ENCODE measurements around the gene SLC9A6.

Gene SLC9A6
- total RNA-seq, result 34.3 to 51.4 (median 46.5) reads per million in 4 donors

DNA sequence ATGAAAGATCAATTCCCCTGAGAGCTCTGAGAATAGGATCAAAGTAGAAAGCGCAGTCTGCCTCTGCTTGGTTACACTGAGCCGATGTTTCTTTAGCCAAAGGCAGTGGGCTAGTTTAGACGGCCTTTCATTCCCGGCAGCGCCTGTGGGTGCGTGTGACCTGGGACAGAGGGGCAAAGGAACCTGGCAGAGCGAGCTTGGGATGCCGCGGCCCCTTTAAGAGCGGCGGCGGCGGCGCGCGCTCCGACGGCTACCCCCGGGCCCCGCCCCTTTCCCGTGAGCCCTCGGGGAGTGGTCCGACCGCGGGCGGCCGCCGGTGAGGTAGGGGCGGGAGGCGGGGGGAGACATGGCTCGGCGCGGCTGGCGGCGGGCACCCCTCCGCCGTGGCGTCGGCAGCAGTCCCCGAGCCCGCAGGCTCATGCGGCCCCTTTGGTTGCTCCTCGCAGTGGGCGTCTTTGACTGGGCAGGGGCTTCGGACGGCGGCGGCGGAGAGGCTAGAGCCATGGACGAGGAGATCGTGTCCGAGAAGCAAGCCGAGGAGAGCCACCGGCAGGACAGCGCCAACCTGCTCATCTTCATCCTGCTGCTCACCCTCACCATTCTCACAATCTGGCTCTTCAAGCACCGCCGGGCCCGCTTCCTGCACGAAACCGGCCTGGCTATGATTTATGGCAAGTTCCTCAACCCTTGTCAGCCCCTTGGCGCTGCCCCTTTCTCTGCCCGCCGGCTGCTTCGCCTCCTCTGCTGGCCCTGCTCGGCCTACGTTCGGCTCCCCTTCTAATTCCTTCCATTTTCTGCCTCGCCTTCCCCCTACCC lies at the start of gene SLC9A6:
TSS of gene SLC9A6 (plus strand) at position 279 of the 816 bp plus-strand sequence. CDS start at position 503, 224 bp downstream.
- peak; percentile 42 to 75 (median 54) for DNase-seq

DNA sequence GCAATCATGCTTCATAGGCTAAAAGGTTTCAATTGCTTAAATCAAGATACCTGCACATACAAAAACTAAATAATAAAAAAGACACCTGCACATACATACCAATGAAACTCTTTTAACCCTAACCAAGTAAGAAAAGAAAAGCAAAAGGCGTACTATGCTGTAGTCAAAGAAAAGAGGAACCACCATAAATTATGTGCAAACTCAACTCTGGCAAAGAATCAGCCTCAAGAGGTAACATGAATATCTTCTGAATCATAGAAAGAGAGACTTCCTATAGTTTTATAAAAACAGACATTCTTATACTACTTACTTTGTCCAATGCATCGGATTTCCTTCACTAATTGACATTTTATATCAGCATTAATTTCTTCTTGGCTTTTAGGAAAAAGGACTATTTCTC lies 40.7 kb upstream of the SLC9A6 start:
- no peak for DNase-seq

DNA sequence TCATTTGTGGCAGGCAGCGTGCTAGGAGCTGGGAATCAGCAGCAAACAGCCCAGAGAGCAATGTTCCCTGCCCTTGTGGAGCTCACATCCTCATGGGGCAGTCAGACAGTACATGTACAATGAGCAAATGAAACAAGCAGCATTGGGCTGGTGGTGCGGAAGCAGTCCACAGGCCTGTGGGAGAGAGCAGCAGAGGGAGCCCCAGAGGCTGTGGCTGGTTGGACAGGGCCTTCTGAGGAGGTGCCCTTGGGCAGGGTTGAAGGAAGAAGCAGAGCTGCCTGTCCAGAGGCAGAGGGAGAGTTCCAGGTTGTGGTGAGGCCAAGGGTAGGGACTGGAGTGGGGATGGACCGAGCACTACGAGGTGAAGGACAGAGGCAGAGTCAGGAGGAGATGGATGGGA lies 33.9 kb upstream of the SLC9A6 start:
- no peak for DNase-seq

DNA sequence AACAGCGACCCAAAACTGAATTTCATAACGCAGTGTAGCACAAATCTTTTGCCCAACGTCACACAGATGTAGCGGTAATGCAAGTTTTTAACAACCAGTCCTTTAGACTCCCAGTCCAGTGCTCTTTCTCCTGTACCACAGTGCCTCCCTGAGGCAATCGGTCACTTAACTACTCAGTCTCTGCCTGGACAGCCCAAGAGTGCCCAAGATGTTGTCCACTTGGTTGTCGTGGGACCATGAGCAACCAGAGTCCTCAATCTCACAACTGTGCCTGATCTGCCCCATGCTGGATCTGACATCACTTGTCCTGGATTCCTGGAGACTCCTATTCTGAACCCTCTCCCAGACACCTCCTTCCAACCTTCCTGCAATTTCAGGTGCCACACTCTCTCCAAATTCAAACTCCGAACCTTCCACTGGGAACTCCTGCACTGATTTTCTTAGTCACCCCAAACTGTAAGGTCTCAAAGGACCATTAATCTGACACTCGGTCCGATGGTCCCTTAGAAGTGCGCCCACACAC lies 12.1 kb upstream of the SLC9A6 start:
- DNase-seq, result peak in 1 of 5 donors; percentile 20

DNA sequence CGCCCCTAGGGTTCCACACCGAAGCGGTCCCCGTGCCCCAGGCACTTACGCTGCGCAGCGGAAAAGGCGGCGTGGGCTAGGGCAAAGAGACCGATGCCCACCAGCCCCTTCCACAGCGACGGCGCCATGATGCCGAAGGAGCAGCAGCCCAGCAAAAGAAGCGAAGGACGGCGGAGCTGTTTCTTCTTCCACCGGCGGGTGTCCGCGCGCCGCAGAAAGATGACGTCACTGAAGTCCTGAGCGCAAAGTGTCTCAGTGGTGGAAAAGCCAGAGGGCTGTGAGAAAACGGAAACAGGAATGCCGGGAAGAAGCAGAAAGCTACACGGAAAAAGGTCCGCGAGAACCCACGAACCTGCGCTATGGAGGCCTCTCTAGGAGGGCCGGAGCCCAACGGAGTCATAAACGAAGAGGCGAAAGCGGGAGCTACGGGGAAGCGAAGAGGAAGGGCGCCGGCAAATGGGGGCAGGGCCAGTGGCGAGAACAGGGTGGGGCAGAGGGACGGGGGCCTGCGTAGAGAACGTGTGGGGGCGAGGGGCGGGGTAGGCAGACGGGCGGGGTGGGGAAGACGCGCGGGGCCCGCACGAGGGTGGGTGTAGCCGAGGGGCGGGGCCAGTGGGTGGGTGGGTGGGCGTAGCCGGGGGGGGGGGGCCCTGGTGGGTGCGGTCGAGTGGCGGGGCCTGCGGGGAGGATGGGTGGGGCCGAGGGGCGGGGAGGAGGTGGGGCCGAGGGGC lies 11.5 kb upstream of the SLC9A6 start, which contains the start of gene MMGT1:
TSS of gene MMGT1 (minus strand) at position 441 of the 731 bp plus-strand sequence. CDS start at position 128, 313 bp downstream.
- DNase-seq, result peak; percentile 67 to 88 (median 78)

DNA sequence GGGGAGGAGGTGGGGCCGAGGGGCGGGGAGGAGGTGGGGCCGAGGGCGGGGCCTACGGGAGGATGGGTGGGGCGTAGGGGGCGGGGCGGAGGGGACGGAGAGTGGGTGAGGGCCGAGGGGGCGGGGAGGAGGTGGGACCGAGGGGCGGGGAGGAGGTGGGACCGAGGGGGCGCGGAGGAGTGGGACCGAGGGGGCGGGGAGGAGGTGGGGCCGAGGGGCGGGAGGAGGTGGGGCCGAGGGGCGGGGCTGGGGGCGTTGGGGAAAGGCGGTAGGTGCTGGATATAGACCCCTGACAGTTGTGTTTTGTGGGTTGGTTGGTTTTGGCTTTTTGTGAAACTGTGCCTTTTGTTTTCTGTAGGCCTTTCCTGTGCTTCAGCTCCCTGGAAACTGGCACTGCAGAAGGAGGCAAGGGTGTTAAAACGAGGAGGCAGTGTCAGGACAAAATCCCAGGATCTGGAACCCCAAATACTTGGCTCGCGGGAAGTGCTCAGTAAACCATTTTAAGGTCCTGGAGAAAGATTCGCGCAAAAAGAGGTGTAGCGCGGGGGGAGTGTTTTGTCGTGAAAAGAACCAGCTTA lies 10.9 kb upstream of the SLC9A6 start:
- DNase-seq, result peak; percentile 55 to 70 (median 61)

DNA sequence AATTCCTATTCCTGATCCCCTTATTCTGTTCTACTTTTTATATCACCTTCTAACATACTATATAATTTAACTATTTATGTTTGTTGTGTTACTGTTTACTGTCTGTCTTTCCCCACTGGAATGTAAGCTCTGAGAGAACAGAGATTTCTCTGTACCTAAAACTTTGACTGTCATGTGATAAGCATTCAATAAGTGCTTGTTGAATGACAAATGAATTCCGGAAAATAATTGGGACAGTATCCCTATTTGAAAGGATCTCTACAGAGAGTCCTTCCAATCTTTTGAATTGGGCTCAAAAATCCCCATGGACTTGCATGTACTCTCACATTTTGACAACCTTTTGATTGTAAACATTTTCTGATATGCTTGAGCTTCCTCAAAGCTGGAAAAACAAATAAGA lies 9.8 kb upstream of the SLC9A6 start:
- DNase-seq, result no peak

DNA sequence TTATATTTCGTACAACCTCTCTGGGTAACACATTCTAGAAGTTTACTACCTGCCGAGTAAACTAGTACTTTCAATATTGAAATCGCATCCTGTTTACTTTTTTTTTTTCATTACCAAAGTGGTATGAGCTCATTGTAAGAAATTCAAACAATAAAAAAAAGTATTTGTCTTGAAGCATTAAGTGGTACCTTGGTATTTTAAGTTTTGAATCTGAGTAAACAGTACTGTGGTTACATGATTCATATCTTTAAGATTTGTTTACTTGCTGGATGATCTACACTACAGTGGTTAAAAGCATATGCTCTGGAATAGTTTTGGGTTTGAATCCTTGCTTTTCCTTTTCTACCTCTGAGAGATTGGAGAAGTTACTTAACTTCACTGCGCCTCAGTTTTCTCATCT lies 7.6 kb upstream of the SLC9A6 start:
- no peak for DNase-seq

DNA sequence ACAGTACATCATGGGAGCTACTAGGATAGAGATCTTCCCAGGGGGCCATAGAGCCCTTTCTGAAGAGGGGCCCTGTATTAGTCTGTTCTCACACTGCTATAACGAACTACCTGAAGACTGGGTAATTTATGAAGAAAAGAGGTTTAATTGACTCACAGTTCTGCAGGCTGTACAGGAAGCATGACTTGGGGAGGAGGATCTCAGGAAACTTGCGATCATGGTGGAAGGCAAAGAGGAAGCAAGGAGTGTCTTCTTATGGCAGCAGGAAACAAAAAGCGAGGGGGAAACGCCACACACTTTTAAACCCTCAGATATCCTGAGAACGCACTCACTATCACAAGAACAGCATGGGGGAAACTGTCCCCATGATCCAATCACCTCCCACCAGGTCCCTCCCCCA lies 4.2 kb upstream of the SLC9A6 start:
- DNase-seq, result no peak

DNA sequence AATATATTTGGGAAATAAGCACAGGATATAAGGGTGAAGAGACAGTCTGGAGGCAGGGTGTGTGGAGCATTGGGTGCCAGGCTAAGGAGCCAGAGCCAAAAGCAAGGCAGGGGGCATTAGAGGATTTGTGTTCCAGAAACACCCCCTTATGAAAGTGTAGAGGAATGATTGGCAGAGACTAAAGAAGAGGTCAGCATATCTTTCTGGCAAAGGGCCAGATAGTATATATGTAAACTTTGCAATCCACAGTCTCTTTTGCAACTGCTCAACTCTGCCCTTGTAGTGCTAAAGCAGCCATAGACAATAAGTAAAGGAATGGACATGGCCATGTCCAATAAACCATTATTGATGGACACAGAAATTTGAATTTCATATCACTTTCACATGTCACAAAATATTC lies 3.6 kb upstream of the SLC9A6 start:
- DNase-seq, result no peak

DNA sequence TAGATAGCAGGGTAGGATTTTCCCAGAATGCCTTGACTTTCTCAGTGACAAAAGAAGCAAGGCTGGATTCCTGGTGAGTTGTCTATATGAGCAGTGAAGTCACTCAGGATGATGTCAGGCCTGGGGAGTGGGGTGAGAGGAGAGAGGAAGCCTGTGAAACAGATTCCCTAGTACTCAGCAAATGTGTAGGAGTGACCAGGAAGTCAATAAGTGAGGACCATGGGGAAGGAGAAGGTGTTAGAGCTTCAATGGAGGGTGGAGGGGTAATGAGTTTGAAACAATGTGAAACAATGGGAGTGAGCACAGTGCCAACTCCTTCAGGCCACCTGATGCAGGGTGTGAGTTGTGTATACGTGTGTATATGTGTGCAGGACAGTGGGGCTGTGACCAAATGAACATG lies 2.4 kb upstream of the SLC9A6 start:
- DNase-seq, result no peak

DNA sequence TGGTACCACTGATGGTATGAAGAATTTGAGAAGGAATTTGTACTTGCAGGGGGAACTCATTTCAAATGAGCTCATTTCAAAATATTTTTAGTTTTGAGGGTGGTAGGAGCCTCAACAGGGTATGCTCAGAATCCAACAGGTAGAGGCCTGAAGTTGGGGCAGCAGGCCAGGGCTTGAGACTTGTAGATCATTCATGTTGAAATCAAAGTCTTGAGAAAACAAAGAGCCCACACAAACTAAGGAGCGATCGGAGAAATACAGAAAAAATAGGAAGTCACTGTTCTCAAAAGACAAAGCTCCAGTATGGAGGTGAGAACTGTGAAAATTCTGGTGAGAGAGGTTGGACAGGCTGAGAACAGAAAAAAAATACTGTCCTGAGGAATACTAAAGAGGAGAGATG lies 979 bp upstream of the SLC9A6 start:
- no peak for DNase-seq

DNA sequence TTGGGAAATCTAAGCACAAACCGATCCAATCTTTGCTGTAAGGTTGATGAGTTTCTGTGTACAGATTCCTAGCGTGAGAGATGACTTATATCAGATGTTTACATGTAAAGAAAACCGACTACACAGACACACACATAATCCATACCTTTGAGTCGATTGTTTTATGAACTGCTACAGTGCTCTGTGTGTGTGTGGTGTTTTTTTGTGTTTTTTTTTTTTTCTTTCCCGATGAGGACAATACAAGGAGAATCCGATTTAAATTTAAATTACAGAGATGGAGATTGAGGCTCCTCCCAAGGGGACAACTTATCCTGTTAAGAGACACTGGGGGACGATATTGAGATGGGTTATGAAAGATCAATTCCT lies 461 bp upstream of the SLC9A6 start:
- no peak for DNase-seq

DNA sequence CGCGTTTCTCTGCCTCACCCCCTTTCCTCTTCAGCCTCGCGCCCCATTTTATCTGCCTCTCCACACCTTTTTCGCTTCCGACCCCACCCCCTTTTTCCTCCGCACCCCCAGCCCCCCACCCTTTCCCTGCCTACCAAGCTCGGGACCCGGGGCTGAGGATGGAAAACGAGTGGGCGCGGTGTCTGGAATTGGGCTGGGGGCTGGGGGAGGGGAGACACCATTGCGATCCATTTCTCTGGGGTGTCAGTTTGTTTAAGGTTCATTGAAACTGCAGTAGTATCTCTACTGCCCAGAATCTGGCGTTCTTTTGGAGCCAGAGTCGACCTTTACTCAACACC lies 707 bp downstream of the SLC9A6 start:
- no peak for DNase-seq

DNA sequence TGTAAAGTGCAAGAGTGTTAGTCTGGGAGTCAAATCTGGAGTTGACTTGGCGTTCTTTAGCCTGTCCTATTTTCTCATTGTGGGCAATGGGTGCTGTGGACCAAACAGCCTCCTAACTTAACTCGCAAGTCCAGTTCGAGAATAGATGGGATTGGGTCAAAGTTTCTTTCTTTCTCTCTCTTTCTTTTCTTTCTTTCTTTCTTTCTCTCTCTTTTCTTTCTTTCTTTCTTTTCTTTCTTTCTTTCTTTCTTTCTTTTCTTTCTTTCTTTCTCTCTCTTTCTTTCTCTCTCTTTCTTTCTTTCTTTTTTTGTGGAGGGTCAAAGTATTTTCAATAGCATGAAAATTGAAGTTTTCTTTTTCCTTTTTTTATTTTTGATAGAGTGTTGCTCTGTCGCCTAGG lies 3.0 kb downstream of the SLC9A6 start:
- DNase-seq, result no peak

DNA sequence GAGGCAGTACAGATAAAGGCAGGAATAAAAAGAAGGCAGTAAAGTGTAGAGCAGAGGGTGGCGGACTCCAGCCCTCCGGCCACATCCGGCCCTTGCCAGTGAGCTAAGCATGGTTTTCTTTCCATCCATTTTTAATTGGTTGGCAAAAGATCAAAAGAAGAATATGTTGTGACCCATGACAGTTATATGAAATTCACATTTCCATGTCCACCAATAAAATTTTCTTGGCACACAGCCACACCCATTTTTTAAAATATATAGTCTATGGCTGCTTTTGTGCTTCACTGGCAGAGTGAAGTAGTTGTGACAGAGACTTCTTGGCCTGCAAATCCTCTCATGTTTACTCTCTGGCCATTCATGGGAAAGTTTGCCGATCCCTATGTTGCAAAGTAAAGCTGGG lies 29.8 kb downstream of the SLC9A6 start:
- no peak for DNase-seq

DNA sequence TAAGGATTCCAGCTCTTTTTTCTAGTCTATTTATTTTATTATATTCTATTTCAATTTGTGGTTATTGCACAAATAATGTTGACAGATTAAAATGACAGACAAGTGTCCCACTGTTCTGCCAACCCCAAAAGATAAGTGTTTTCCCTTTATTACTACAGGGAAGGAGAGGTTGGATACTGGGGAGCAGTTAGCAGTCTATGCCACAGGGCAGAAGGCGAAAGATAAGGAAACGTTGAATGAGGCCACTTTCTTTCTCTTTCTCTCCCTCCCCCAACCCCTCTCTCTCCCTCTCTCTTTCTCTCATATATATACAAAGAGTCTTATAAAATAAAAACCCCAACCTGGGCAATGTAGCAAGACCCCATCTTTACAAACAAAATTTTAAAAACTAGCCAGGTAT lies 31.6 kb downstream of the SLC9A6 start:
- no peak for DNase-seq

DNA sequence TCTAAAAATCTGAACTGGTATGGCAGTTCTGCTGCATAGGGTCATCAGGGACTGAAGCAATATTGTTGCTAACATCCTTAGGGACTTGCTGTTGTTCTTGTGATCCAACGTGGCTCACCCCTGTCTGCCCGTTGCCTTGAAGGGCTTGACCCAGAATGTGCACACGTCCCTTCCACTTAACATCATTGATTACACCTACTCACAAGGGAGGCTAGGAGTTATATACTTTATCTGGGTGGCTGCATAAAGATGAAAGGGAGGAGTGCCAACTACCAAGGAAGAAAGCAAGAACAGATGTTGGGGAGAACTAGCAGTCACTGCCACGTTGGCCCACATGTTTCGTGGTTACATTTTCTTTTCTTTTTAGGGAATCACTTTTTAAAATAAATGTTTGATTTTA lies 34.0 kb downstream of the SLC9A6 start:
- no peak for DNase-seq

DNA sequence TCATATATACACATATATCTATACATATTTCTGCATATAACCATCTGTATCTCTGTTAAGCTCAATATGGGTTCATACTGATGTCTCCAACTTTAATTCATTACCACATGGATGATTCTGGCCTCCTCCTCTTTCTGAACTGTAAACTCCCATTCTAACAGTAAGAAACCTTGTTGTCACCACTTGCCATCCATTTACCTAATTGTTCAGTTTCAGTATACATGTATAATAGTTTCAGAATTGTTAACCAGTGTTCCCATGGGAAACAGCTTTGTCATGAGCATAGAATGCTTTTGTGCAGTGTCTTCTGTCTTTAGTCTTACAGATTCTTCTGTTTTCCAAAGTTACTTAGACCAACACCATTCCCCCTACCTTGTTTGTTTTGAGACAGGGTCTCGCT lies 35.9 kb downstream of the SLC9A6 start:
- no peak for DNase-seq

DNA sequence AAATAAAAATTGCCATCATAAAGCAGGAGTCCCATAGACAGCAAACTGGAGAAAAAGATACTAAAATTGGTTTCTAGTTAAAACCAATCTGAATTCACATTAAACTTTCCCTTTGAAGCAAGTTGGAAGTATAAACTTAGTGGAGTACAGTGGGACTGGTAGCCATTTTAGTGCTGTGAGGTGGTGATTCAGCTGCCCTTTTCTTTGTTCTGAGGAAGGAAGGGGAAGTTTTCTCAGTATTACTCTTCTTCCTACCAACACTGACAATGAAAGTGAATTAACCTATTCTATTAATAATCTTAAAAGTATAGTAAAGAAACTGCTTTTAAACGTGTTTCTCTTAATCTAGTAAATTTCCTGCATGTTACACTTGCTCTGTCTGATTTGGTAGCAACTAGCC lies 36.7 kb downstream of the SLC9A6 start:
- no peak for DNase-seq

DNA sequence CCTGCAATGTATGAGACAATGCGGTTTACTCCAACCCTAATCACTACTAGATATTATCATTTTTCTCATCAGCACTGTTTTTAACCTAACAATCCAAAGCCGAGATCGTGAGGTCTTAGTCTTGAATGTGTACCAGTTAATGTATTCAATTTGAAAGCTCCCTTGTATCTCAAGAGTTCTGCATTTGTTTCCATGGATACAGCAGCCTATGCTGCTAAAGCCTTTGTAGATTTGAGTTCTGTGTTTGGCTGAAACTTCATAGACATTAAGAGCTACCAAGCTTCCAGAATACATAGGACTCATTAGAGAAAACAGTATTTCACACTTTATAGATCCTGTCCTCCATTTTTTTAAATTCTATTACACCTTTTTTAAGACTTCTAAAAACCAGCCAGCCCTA lies 39.9 kb downstream of the SLC9A6 start:
- DNase-seq, result no peak

DNA sequence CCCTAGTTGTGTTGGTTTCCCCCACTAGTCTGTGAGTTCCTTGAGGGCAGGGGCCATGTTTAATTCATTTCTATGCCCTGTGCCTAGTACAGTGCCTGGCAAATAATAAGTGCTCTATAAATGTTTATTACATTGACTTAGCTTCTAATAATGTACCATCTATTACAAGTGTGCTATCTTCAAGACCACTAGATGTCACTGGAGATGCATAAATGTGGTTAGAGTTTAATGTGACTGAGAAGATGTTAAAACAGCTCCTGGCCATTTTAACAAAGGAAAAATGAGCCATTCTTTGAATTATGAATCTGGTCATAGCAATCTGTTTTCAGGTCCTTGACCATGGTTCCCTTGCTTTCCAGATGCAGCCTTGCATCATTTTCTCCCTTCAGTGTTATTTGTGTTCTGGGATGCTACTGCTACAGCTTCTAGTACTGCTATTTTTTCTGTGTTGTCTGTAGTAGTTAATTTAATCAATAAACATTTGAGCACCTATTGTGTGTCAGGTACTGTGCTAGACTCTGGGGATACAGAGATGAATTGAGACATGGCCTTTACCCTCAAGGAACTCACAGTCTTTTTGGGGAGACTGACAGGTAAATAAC lies 43.2 kb downstream of the SLC9A6 start:
- DNase-seq, result peak in 1 of 5 donors; percentile 47

DNA sequence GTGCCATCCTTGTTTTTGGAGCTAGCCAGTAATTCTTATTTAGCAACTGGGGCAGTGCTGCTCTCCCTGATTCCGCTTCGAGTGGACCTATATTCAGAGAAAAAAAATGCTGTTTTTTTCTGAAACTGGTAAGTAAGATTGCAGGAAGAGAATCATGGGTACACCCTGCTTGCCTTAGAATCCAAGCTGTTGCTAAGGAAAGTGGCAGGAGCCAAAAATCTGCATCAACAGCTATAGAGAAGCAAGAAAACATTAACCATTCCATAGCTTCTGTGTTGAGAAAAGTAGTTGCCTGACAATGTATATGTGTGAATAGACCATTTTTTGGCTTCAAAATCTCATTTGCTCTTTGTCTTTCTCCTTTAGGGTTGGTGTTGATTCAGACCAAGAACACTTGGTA lies 44.5 kb downstream of the SLC9A6 start:
- no peak for DNase-seq

All from T-helper 1 cell (primary cell).